ENCODE measurements around the gene OR8D2.

GRCh38 chr11:124311670-124312069, 8.3 kb downstream of the OR8D2 start:
- TF ChIP-seq POLR2A (IDR thresholded peaks at IDR 0.05), result no peak
- no peak for TF ChIP-seq CTCF (IDR thresholded peaks at IDR 0.05)
